ENCODE data around the gene KCNH2.

KCNH2 gene

GRCh38 chr7:150896562-150897209 is 81.4 kb downstream of the KCNH2 start:
- TF ChIP-seq CTCF (IDR thresholded peaks at IDR 0.05; ENCODE audit: low read depth, low read length): no peak
- DNase-seq (ENCODE audit: extremely low read depth, low read depth): no peak

- DNase-seq (ENCODE audit: extremely low read depth, low read depth): no peak
- TF ChIP-seq CTCF (IDR thresholded peaks at IDR 0.05; ENCODE audit: low read depth, low read length): no peak
Observed at GRCh38 chr7:150895809-150896208, 82.3 kb downstream of the KCNH2 start.

Measured in AG09319 (cell line).